Coronary artery (tissue), 2 donors: ENCODE results near the gene RHOA.

Experiments
- DNase-seq: peaks from one replicate; pipeline ENCODE4 v3.0.0-alpha.2; 2017; ENCODE audit warnings: low spot score
- H3K27ac ChIP-seq, 2 donors: fragments of 200-600 bp; sonication (generic); one replicate each; pipeline ENCODE4 v1.5.1; 2016 to 2019
- H3K4me3 ChIP-seq: fragments of 200-600 bp; sonication (generic); 2 replicates; pipeline ENCODE4 v1.5.1; 2016; ENCODE audit warnings: mild to moderate bottlenecking, moderate library complexity
- TF ChIP-seq, protein P1 (sequence below): fragments of 200-600 bp; sonication (generic); IDR thresholded peaks from one replicate; pipeline ENCODE4 v1.5.1; 2019; ENCODE audit warnings: antibody characterized with exemption

RHOA gene

DNA sequence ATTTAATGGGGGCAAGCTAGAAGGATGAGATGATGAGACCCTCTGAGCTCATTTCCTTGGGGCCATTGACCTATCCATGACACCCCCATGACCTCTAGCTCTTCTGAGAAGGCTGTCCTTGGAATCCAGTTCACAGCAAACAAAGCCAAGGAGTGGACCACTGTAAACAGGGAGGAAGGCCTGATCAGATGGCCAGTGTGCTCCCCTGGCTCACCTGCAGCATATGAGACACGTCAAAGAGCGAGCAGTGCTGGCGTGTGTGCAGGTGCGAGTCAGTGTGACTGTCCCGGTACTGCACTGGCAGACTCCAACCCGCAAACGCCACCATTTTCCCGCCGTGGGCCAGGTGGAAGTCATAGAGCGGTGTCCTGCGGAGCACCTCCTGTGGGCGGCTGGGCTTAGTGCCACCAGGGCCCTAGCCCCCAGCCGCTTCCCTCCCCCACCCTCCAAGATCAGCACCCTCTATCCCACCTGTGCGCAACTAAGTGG, 10.2 kb upstream of the RHOA start:
- H3K27ac ChIP-seq: peak overlapping the region in 1 of 2 donors; percentile 46
- TF ChIP-seq, protein P1, sequence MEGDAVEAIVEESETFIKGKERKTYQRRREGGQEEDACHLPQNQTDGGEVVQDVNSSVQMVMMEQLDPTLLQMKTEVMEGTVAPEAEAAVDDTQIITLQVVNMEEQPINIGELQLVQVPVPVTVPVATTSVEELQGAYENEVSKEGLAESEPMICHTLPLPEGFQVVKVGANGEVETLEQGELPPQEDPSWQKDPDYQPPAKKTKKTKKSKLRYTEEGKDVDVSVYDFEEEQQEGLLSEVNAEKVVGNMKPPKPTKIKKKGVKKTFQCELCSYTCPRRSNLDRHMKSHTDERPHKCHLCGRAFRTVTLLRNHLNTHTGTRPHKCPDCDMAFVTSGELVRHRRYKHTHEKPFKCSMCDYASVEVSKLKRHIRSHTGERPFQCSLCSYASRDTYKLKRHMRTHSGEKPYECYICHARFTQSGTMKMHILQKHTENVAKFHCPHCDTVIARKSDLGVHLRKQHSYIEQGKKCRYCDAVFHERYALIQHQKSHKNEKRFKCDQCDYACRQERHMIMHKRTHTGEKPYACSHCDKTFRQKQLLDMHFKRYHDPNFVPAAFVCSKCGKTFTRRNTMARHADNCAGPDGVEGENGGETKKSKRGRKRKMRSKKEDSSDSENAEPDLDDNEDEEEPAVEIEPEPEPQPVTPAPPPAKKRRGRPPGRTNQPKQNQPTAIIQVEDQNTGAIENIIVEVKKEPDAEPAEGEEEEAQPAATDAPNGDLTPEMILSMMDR: no peak
- DNase-seq: no peak
- peak overlapping the region; percentile 48 for H3K4me3 ChIP-seq

- TF ChIP-seq, protein P1: no peak
- no peak for DNase-seq
- Histone ChIP-seq H3K27ac (peak overlapping the region in 1 of 2 donors; percentile 52), H3K4me3 (no peak overlapping the region)
These were observed 5.8 kb upstream of the RHOA start for GRCh38 chr3:49417516-49418120.

DNA sequence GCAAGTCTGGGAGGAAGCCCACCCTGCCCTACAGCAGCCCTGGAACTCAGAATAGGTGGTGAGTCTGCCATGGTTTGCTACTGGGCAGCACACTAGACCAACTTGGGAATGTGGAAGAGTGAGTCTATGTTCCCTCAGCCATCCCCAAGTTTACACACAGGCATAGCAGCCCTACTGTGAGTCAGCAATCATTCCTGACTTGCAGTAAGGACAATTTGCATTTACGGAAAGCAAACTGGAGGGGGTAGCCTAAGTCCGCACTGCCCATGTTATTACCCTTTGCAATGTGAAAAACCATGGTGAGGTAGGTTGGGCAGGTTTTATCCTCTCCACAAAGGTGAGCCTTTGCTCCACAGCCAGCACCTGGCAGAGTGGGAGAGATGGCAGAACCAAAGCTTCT, 5.1 kb upstream of the RHOA start:
- DNase-seq: no peak
- peak overlapping the region in 1 of 2 donors; percentile 52 for H3K27ac ChIP-seq
- TF ChIP-seq, protein P1: no peak
- no peak overlapping the region for H3K4me3 ChIP-seq

DNA sequence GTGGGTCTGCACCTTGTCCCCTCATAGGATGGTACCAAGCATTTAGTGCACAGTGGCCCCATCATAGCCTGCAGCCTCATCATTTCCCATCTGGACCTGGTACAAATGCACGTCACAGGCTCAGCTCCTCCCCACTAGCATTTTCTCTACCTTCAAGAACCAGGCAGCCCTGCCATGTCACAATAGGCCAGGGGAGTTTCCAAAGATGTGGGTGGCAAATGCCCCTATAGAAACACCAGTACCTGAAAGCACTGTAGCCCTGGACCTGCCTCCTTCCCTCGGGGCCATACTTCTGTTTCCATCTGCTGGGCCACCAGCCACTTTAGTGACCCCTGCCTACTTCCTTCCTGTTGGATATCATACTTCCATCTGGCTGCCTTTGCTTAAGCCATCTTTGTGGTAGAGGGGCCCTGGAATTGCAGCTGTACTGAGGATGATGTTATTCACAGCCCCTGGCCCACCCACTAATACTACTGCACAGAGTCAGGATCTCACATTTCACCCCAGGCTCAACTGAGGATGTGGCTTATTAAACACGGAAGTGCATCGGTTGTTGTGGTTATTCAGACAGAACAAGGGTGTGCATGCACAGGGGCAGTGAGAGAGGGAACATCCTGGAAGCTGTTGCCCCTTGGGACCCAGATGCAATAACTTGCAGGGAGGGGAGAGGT, 4.3 kb upstream of the RHOA start:
- DNase-seq: no peak
- Histone ChIP-seq H3K27ac (peak overlapping the region in 1 of 2 donors; percentile 52), H3K4me3 (no peak overlapping the region)
- TF ChIP-seq, protein P1: no peak

DNA sequence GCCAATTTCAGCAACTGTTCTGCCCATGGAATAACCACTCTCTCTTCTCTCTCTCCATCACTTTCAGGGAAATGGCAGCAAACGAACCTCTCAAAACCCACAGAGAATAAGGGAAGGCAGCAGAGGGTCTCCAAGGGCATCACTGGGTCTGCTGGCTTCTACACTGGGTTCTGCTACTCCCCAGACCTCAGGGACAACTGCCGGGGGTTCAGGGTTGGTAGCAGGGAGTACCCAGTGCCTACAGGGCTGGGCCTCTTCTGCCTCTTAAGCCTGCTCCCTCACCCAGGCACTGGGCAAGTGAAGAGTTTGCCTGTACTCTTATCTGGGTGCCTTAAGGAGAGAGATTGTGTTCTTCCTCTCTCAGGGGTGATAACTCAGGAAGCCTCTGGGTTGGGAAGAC, 3.0 kb upstream of the RHOA start:
- DNase-seq: no peak
- H3K27ac ChIP-seq: peak overlapping the region in 1 of 2 donors; percentile 25
- TF ChIP-seq, protein P1: no peak
- H3K4me3 ChIP-seq: no peak overlapping the region

GRCh38 chr3:49413338-49413734, 1.6 kb upstream of the RHOA start:
- TF ChIP-seq, protein P1: no peak
- Histone ChIP-seq H3K27ac (peak overlapping the region; percentile 73 to 99), H3K4me3 (peak overlapping the region; percentile 94)
- DNase-seq: no peak
